ENCODE data around the gene NEU1. TPM values are rescaled to one million over a fixed set of nuclear protein-coding genes. Genes with fewer than 3 reads are reported as not detected.

The NEU1 gene
- total and polyA plus RNA-seq, 5 donors from 2014 or later, result 26.4 to 32.4 (median 29.1) TPM

DNA sequence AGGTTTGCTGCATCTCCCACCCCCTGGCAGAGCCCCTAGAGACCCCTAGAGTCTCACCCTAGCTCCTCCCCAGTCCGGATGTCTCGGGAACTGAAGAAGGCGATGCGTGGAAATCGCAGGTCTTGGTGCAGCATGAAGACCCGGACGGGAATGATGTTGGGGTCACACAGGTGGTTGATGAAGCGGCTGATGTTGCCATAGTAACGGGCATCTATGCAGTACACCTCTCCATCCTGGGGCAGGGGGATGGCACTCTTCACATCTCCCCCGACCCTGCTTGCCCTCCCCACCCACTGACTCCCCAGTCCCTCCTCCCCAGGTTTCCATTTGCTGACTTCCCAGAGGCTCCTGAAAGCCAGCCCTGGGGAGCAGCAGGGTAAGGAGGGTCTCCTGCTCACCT is 18.0 kb upstream of the NEU1 start:
- ATAC-seq (ENCODE audit: low read depth in 2 of 2) (no peak), DNase-seq (no peak)
- Histone ChIP-seq H3K9me3 (ENCODE audit: control insufficient read depth in 2 of 2, low read length in 2 of 2) (no peaks in the 10 kb centered on the region), H3K27ac (ENCODE audit: insufficient read depth, low read length, poor library complexity, severe bottlenecking) (no peak overlapping the region), H3K36me3 (ENCODE audit: control insufficient read depth, insufficient read depth, low read length) (peaks cover 48% of the 10 kb centered on the region), H3K27me3 (ENCODE audit: control insufficient read depth, insufficient read depth, low read length) (no peaks in the 10 kb centered on the region), H3K4me3 (ENCODE audit: low read depth, low read length) (no peak overlapping the region), H3K4me1 (ENCODE audit: control insufficient read depth, insufficient read depth, low read length, poor library complexity, severe bottlenecking) (no peaks in the 10 kb centered on the region)
- Mint-ChIP-seq H3K27me3 (no peaks in the 10 kb centered on the region), H3K4me1 (peaks cover 0 to 5% (median 0%) of the 10 kb centered on the region in 4 donors), H3K9me3 (no peaks in the 10 kb centered on the region), H3K36me3 (peaks cover 25% of the 10 kb centered on the region), H3K4me3 (no peak overlapping the region), H3K27ac (no peak overlapping the region)

DNA sequence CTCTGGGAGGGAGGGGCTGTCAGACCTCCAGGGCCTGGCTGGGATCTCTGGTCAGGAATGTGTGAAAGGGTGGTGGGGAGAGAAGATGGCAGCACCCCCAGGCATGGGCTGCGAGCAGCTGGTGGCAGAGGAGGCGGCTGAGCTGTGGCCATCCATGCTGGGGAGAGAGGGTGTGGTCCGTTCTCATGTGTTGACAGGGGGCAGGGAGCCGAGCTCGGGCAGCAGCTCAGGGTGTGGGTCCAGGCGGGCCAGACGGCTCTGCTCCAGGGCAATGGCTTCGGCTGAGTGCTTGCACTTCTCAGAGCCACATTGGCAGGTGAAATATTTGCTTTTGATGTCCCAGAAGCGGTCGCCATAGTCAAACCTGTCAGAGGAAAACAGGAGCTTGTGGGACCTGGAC is 17.3 kb upstream of the NEU1 start:
- Histone ChIP-seq H3K36me3 (ENCODE audit: control insufficient read depth, insufficient read depth, low read length) (peaks cover 48% of the 10 kb centered on the region), H3K27ac (ENCODE audit: insufficient read depth, low read length, poor library complexity, severe bottlenecking) (no peak overlapping the region), H3K27me3 (ENCODE audit: control insufficient read depth, insufficient read depth, low read length) (no peaks in the 10 kb centered on the region), H3K4me1 (ENCODE audit: control insufficient read depth, insufficient read depth, low read length, poor library complexity, severe bottlenecking) (no peaks in the 10 kb centered on the region), H3K4me3 (ENCODE audit: low read depth, low read length) (no peak overlapping the region), H3K9me3 (ENCODE audit: control insufficient read depth in 2 of 2, low read length in 2 of 2) (no peaks in the 10 kb centered on the region)
- H3K4me1 Mint-ChIP-seq, result peaks cover 0 to 5% (median 0%) of the 10 kb centered on the region in 4 donors
- peaks cover 21% of the 10 kb centered on the region for H3K36me3 Mint-ChIP-seq
- H3K27me3 Mint-ChIP-seq, result no peaks in the 10 kb centered on the region
- DNase-seq (no peak), ATAC-seq (ENCODE audit: low read depth in 2 of 2) (no peak)
- H3K9me3 Mint-ChIP-seq, result no peaks in the 10 kb centered on the region
- no peak overlapping the region for H3K4me3 Mint-ChIP-seq
- peak overlapping the region in 1 of 3 donors; percentile 59 for H3K27ac Mint-ChIP-seq

DNA sequence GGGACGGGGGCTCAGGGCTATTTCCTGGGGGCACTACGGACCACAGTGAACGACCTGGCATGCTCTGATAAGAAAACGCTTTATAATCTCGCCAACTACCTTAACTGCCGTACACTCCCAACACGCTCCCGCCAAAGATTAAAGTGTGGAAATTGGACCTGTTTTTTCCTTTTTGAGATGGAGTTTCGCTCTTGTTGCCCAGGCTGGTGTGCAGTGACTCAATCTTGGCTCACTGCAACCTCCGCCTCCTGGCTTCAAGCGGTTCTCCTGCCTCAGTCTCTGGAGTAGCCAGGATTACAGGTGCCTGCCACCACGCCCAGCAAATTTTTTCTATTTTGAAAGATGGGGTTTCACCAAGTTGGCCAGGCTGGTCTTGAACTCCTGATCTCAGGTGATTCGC is 16.5 kb upstream of the NEU1 start:
- Mint-ChIP-seq H3K9me3 (no peaks in the 10 kb centered on the region), H3K4me3 (no peak overlapping the region), H3K36me3 (peaks cover 21% of the 10 kb centered on the region), H3K4me1 (peaks cover 0 to 5% (median 0%) of the 10 kb centered on the region in 4 donors), H3K27me3 (no peaks in the 10 kb centered on the region), H3K27ac (no peak overlapping the region)
- Histone ChIP-seq H3K36me3 (ENCODE audit: control insufficient read depth, insufficient read depth, low read length) (peaks cover 43% of the 10 kb centered on the region), H3K27ac (ENCODE audit: insufficient read depth, low read length, poor library complexity, severe bottlenecking) (no peak overlapping the region), H3K4me3 (ENCODE audit: low read depth, low read length) (no peak overlapping the region), H3K27me3 (ENCODE audit: control insufficient read depth, insufficient read depth, low read length) (no peaks in the 10 kb centered on the region), H3K9me3 (ENCODE audit: control insufficient read depth in 2 of 2, low read length in 2 of 2) (no peaks in the 10 kb centered on the region), H3K4me1 (ENCODE audit: control insufficient read depth, insufficient read depth, low read length, poor library complexity, severe bottlenecking) (no peaks in the 10 kb centered on the region)
- ATAC-seq (ENCODE audit: low read depth in 2 of 2), result no peak
- no peak for DNase-seq

DNA sequence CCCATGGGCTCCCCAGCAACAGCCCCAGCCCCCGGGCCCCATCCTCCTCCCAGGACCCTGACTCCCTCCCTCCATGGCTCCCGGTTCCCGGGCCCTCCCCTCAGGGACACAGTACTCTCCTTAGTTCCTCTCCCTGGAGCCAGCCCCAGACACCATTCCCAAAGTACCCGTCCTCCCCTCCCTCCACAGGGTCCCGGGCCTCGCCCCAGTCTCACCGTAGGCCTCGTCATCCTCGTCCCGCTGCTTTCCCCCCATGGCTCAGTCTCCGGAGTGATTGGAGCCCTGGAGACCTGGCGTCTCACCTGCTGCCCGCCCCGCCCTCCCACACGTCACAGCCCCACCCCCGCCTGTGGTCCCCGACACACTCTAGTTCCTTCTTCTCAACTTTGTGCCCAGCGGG is 16.1 kb upstream of the NEU1 start, which contains the start of gene SLC44A4:
Gene SLC44A4 (minus strand): TSS at position 272 of the 400 bp plus-strand sequence. CDS start 17 bp downstream, at position 255.
- no peaks in the 10 kb centered on the region for H3K9me3 ChIP-seq (ENCODE audit: control insufficient read depth in 2 of 2, low read length in 2 of 2)
- peaks cover 0 to 5% (median 0%) of the 10 kb centered on the region in 4 donors for H3K4me1 Mint-ChIP-seq
- peaks cover 39% of the 10 kb centered on the region for H3K36me3 ChIP-seq (ENCODE audit: control insufficient read depth, insufficient read depth, low read length)
- no peaks in the 10 kb centered on the region for H3K9me3 Mint-ChIP-seq
- peak within 1 kb of the TSS in 1 of 3 donors; percentile 59 for H3K27ac Mint-ChIP-seq
- no peak within 1 kb of the TSS for H3K27ac ChIP-seq (ENCODE audit: insufficient read depth, low read length, poor library complexity, severe bottlenecking)
- H3K4me1 ChIP-seq (ENCODE audit: control insufficient read depth, insufficient read depth, low read length, poor library complexity, severe bottlenecking), result no peaks in the 10 kb centered on the region
- no peaks in the 10 kb centered on the region for H3K27me3 Mint-ChIP-seq
- H3K27me3 ChIP-seq (ENCODE audit: control insufficient read depth, insufficient read depth, low read length), result no peaks in the 10 kb centered on the region
- DNase-seq (no peak), ATAC-seq (ENCODE audit: low read depth in 2 of 2) (no peak)
- peaks cover 21% of the 10 kb centered on the region for H3K36me3 Mint-ChIP-seq
- no peak within 1 kb of the TSS for H3K4me3 ChIP-seq (ENCODE audit: low read depth, low read length)
- no peak within 1 kb of the TSS for H3K4me3 Mint-ChIP-seq

DNA sequence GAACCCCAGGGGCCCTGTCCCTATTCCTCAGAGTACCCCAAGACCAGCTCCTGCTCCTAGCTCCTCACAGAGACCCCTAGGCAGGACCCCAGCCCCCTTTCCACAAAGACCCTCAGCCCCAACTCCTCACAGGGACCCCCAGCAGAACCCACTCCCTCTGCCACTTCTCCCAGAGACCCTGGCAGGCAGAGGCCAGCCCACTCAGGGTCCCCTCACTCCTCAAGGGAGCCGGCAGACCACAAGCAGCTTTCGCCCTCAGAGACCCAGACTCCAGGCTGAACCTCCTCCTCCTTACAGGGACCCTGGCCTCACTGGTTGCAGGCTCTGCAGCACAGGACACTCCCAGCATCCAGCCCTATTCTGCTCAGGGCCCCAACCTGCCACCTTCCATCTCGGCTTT is 15.6 kb upstream of the NEU1 start:
- Histone ChIP-seq H3K27ac (ENCODE audit: insufficient read depth, low read length, poor library complexity, severe bottlenecking) (no peak overlapping the region), H3K36me3 (ENCODE audit: control insufficient read depth, insufficient read depth, low read length) (peaks cover 34% of the 10 kb centered on the region), H3K4me3 (ENCODE audit: low read depth, low read length) (no peak overlapping the region), H3K4me1 (ENCODE audit: control insufficient read depth, insufficient read depth, low read length, poor library complexity, severe bottlenecking) (no peaks in the 10 kb centered on the region), H3K27me3 (ENCODE audit: control insufficient read depth, insufficient read depth, low read length) (no peaks in the 10 kb centered on the region), H3K9me3 (ENCODE audit: control insufficient read depth in 2 of 2, low read length in 2 of 2) (no peaks in the 10 kb centered on the region)
- ATAC-seq (ENCODE audit: low read depth in 2 of 2), result no peak
- Mint-ChIP-seq H3K9me3 (no peaks in the 10 kb centered on the region), H3K4me3 (no peak overlapping the region), H3K36me3 (peaks cover 21% of the 10 kb centered on the region), H3K27ac (peak overlapping the region in 1 of 3 donors; percentile 11), H3K4me1 (peaks cover 0 to 5% (median 0%) of the 10 kb centered on the region in 4 donors), H3K27me3 (no peaks in the 10 kb centered on the region)
- DNase-seq, result no peak

DNA sequence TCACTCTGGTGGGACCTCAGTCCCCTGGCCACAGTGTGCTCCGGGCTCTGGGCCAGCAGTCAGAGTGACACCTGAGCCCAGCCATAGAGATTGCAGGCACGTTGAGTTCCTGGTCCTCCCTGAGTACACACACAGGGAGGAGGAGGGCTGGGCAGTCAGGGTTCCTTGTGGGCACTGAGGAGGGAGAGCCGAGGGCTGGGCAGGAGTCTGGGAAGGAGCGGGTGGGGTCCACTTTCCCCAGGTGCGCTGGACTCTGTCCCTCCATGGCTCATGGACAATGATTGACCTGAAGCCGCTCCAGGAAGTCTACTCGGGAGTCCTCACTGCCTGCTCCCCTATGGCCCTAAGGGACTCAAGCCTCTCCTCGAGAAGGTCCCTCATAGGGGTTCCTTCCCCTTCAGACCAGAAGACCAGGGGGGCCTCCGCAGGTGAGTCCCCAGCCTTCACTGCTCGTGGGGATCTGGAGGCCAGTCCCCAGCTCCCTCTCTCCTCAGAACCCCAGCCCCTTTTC is 15.1 kb upstream of the NEU1 start:
- no peak for DNase-seq
- Histone ChIP-seq H3K4me1 (ENCODE audit: control insufficient read depth, insufficient read depth, low read length, poor library complexity, severe bottlenecking) (no peaks in the 10 kb centered on the region), H3K27me3 (ENCODE audit: control insufficient read depth, insufficient read depth, low read length) (no peaks in the 10 kb centered on the region), H3K4me3 (ENCODE audit: low read depth, low read length) (no peak overlapping the region), H3K36me3 (ENCODE audit: control insufficient read depth, insufficient read depth, low read length) (peaks cover 29% of the 10 kb centered on the region), H3K9me3 (ENCODE audit: control insufficient read depth in 2 of 2, low read length in 2 of 2) (no peaks in the 10 kb centered on the region), H3K27ac (ENCODE audit: insufficient read depth, low read length, poor library complexity, severe bottlenecking) (no peak overlapping the region)
- peaks cover 19% of the 10 kb centered on the region for H3K36me3 Mint-ChIP-seq
- H3K9me3 Mint-ChIP-seq, result no peaks in the 10 kb centered on the region
- no peaks in the 10 kb centered on the region for H3K27me3 Mint-ChIP-seq
- no peak overlapping the region for H3K27ac Mint-ChIP-seq
- H3K4me1 Mint-ChIP-seq, result peaks cover 0 to 5% (median 0%) of the 10 kb centered on the region in 4 donors
- no peak overlapping the region for H3K4me3 Mint-ChIP-seq
- no peak for ATAC-seq (ENCODE audit: low read depth in 2 of 2)

DNA sequence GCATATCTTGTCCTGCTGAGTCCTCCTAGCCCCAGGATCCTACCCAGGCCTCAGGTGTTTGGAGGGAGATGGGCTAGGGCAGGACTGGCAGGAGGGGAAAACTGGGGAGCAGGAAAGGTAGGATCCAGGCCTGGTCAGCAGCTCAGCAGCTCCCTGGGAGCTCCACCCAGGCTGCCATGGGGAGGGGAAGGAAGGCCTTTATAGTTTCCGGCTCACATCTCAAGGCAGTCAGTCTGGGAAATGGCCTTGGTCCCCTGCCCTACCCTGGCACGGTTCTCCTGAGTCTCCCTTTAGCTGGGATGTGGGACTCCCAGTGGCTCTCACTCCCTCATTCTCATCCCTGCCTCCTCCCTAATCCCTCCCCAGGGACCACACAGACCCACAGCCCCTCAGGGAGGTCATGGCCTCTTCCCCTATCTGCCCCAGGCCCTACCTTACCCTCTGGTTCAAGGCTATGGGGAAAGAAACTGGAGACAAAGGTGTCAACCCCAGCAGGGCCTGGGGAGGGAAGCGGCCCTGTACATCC is 14.6 kb upstream of the NEU1 start:
- no peaks in the 10 kb centered on the region for H3K4me1 ChIP-seq (ENCODE audit: control insufficient read depth, insufficient read depth, low read length, poor library complexity, severe bottlenecking)
- ATAC-seq (ENCODE audit: low read depth in 2 of 2) (no peak), DNase-seq (no peak)
- Mint-ChIP-seq H3K4me3 (no peak overlapping the region), H3K27me3 (no peaks in the 10 kb centered on the region), H3K27ac (no peak overlapping the region), H3K36me3 (peaks cover 15% of the 10 kb centered on the region), H3K4me1 (peaks cover 0 to 5% (median 0%) of the 10 kb centered on the region in 4 donors), H3K9me3 (no peaks in the 10 kb centered on the region)
- H3K9me3 ChIP-seq (ENCODE audit: control insufficient read depth in 2 of 2, low read length in 2 of 2), result no peaks in the 10 kb centered on the region
- no peak overlapping the region for H3K4me3 ChIP-seq (ENCODE audit: low read depth, low read length)
- H3K27ac ChIP-seq (ENCODE audit: insufficient read depth, low read length, poor library complexity, severe bottlenecking), result no peak overlapping the region
- peaks cover 23% of the 10 kb centered on the region for H3K36me3 ChIP-seq (ENCODE audit: control insufficient read depth, insufficient read depth, low read length)
- H3K27me3 ChIP-seq (ENCODE audit: control insufficient read depth, insufficient read depth, low read length), result no peaks in the 10 kb centered on the region

DNA sequence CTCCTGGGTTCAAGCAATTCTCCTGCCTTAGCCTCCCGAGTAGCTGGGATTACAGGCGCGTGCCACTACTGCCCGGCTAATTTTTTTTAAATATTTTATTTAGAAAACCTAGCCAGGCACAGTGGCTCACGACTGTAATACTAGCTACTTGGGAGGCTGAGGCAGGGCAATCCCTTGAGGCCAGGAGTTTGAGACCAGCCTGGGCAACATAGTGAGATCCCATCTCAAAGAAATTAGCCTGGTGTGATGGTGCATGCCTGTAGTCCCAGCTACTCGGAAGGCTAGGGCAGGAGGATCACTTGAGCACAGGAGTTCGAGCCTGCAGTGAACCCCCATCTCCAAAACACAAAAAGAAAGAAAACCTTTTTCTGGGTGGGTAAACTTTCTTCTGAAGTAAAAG is 13.7 kb upstream of the NEU1 start:
- H3K27me3 ChIP-seq (ENCODE audit: control insufficient read depth, insufficient read depth, low read length), result no peaks in the 10 kb centered on the region

More for the DNA sequence above, 13.7 kb upstream of the NEU1 start:
- Mint-ChIP-seq H3K27ac (no peak overlapping the region), H3K4me3 (no peak overlapping the region), H3K4me1 (peaks cover 0 to 3% (median under 1%) of the 10 kb centered on the region in 4 donors), H3K9me3 (no peaks in the 10 kb centered on the region), H3K27me3 (no peaks in the 10 kb centered on the region), H3K36me3 (peaks cover 12% of the 10 kb centered on the region)
- ATAC-seq (ENCODE audit: low read depth in 2 of 2), result no peak
- Histone ChIP-seq H3K4me3 (ENCODE audit: low read depth, low read length) (no peak overlapping the region), H3K36me3 (ENCODE audit: control insufficient read depth, insufficient read depth, low read length) (peaks cover 19% of the 10 kb centered on the region), H3K9me3 (ENCODE audit: control insufficient read depth in 2 of 2, low read length in 2 of 2) (no peaks in the 10 kb centered on the region), H3K4me1 (ENCODE audit: control insufficient read depth, insufficient read depth, low read length, poor library complexity, severe bottlenecking) (no peaks in the 10 kb centered on the region), H3K27ac (ENCODE audit: insufficient read depth, low read length, poor library complexity, severe bottlenecking) (no peak overlapping the region)
- DNase-seq, result no peak
